NCI-H2107 (cell line): ENCODE results near the gene RBM23.

Source experiments
- DNase-seq: peaks from one replicate; lab custom pipeline; 2025; lab: John Stamatoyannopoulos, UW

Gene RBM23

GRCh38 chr14:22885975-22886374 is 33.0 kb downstream of the RBM23 start:
- DNase-seq: no peak

DNA sequence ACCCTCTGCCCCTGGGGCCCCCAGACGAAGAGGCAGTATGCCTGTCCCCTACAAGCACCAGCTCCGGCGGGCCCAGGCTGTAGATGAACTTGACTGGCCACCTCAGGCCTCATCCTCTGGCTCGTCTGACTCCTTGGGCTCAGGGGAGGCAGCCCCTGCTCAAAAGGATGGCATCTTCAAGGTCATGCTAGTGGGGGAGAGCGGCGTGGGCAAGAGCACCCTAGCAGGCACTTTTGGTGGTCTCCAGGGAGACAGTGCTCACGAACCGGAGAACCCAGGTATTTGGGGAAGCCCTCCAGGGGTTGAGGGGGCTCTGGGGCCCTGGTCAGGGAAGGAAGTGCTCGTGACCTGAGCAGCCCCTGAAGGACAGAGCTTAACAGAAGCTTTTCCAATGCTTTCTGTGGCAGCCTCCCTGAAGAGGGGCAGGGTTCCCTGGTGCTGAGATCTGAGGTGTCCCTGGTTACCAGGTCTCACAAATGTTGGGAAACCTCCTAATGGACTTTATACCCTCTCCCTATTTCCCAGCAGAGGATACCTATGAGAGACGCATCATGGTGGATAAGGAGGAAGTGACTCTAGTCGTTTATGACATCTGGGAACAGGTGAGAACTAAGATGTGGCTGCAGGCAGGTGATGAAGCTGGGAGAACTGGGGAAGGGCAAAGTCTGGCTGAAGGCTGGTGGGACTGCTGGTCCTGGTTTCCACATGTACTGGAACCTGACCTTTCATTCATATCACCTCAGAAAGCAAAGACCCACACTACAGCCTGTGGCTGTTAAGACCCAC is 34.0 kb downstream of the RBM23 start:
- DNase-seq: no peak

DNA sequence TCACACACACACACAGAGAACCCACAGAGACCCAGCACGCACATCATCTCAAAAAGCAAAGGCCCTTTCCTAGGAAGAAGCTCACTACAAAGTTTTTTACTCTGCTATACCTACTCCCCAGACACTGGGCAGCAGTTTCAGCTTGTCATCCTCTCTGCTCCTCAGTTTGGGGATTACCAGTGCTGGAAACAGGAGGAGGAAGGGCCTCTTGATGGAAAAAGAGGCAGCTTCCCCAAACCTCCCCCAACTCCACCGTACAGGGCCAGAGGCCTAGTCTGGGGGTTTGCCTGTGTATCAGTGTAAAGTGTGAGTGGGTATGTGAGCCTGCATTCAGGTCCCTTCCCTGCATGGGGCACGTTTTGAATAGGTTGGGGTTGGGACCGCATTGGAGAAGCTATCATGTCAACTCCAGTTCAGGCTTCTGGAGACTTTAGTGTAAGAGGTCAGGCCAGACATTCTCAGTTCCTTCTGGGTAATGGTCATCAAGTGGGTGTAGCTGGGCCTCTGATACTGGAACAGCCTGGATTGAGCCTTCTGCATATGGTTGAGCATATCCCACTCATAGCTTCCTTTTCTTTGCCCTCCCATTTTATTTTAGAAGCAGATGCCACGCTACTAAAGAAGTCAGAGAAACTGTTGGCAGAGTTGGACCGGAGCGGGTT is 34.7 kb downstream of the RBM23 start:
- no peak for DNase-seq

GRCh38 chr14:22883173-22883976 is 35.6 kb downstream of the RBM23 start, which contains the start of gene REM2:
TSS of gene REM2 (plus strand) at chr14:22883222. CDS start at chr14:22883288, 66 bp downstream.
- peak; percentile 38 for DNase-seq

DNA sequence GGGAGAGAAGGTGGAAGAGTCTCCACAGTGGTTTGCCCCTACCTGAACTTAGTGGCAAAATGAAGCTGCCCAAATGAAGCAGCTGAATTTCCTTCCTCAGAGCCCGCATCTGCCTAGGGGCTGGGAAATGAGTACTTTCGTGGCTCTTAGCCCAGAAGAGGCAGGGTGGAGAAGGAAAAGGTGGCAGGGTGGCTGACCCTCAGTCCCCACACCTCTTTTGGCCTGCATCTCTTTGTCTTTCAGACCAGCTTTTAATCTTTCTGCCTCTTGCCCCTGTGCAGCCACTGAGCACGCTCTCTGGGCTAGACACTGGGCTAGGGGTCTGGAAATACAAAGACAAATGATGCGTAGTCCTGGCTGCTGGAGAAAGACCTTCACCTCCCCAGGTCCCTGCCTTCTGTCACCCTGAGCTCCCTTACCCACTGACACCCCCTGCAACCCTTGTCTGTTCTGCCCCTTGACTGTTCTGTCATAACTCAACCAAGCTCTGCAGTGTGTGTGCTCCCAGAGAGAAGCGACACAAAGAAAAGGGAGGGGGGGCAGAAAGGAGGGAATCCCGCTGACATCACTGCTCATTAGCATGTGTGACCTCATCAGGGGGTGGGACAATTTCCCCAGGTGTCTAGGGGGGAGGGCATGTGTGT is 36.3 kb downstream of the RBM23 start:
- peak; percentile 75 for DNase-seq

GRCh38 chr14:22882064-22882463 is 36.9 kb downstream of the RBM23 start:
- DNase-seq: no peak

- DNase-seq: no peak
These were observed 40.4 kb downstream of the RBM23 start for GRCh38 chr14:22878271-22879246.

DNA sequence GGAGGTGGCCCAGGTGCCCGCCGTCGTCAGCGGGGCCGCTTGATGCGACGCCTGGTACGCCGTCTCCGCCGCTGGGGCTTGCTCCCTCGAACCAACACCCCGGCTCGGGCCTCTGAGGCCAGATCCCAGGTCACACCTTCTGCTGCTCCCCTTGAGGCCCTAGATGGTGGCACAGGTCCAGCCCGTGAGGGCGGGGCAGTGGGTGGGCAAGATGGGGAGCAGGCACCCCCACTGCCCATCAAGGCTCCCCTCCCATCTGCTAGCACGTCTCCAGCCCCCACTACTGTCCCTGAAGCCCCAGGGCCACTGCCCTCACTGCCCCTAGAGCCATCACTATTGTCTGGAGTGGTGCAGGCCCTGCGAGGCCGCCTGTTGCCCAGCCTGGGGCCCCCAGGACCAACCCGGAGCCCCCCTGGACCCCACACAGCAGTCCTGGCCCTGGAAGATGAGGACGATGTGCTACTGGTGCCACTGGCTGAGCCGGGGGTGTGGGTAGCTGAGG is 41.9 kb downstream of the RBM23 start:
- no peak for DNase-seq

- no peak for DNase-seq
These were observed 43.1 kb downstream of the RBM23 start for GRCh38 chr14:22875748-22876319.

DNA sequence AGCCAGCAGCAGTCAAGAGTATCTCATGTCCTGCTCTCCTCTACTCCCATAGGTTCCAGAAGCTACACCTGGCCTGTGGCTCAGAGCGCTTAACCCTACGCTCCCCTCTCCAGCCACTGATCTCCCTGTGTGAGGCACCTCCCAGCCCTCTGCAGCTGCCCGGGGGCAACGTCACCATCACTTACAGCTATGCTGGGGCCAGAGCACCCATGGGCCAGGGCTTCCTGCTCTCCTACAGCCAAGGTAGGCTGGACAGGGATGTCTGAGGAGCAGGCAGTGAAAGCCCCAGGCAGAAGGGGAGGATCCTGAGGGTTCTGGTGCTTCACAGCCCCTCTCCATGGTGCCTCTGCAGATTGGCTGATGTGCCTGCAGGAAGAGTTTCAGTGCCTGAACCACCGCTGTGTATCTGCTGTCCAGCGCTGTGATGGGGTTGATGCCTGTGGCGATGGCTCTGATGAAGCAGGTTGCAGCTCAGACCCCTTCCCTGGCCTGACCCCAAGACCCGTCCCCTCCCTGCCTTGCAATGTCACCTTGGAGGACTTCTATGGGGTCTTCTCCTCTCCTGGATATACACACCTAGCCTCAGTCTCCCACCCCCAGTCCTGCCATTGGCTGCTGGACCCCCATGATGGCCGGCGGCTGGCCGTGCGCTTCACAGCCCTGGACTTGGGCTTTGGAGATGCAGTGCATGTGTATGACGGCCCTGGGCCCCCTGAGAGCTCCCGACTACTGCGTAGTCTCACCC is 43.8 kb downstream of the RBM23 start:
- no peak for DNase-seq

DNA sequence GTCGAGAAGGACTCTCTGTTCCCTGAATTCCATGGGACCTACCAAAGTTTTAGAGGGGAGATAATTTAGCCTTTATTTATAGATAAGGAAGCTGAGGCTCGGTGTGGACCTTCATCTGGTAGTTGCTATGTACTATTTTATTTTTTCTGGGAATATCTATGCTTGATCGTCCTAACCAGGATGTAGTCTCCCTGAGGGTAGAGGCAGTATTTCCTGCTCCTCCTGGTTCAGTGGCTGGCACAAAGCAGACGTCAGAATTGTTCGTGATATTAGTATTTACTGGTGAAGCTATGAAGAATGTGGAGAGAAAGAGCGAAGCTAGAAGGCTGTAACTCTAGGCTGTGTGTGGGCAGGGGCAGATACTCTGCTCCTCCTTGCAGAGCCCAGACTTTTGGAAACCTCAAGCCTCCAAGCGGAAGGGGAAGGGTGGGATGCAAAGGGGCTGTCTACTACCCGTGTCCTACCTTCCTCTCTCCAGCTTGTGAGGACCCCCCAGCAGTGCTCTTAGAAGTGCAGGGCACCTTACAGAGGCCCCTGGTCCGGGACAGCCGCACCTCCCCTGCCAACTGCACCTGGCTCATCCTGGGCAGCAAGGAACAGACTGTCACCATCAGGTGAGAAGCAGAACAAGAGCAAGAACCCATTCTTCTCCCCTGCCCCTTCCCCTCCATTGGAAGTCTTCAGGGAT is 46.0 kb downstream of the RBM23 start:
- no peak for DNase-seq

GRCh38 chr14:22872033-22872832 is 46.7 kb downstream of the RBM23 start:
- DNase-seq: peak; percentile 69

DNA sequence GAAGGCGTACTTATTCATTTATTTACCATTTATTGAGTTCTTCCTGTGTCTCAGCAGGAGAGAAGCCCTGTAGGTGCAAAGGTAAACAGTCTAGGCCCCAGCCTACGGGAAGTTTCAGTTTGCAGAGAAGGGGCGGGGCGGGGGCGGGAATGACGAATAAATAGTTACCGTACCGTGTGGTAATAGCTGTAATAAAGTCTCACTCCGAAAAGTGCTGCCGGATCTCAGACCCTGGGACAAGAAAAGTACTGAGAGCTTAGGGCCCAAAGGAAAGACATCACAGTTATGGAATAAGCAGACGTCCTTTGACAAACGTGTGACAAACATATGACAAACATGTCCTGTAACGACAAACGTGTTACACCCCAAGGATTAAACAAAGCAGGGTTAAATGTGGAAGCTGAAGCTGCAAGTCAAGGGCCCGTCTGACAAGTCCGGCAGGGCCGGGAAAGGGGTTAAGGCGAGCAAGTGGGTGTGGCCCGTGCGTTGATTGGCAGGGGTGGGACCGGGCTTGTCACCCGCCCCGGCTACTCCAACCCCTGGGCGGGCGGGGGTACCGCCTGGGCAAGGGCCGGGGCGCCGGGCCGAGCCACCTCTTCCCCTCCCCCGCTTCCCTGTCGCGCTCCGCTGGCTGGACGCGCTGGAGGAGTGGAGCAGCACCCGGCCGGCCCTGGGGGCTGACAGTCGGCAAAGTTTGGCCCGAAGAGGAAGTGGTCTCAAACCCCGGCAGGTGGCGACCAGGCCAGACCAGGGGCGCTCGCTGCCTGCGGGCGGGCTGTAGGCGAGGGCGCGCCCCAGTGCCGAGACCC is 47.5 kb downstream of the RBM23 start, which contains the start of gene LRP10:
Gene LRP10 (plus strand): TSS at position 517 of the 809 bp plus-strand sequence. CDS start 564 bp downstream, outside the sequence.
- DNase-seq: peak; percentile 58

DNA sequence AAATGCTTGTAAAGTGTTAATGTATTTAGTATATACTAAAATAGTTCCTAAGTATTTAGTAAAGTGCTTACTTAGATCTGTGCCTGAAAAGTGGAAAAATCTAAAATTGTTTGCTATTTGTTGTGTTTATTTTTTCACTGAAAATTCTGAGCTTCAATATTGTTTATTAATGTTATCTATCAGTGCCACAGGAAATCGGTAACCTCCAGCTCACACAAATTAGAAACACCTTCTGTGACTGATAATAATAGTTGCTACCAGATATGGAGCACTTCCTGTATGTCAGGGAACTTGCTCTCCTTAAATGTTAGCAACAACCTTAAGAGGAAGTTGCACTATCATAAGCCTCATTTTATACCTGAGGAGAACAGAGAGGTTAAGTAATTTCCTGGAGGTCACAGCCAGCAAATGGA is 48.1 kb downstream of the RBM23 start:
- DNase-seq: no peak

GRCh38 chr14:22866874-22867273 is 52.1 kb downstream of the RBM23 start:
- no peak for DNase-seq

GRCh38 chr14:22865424-22866405 is 53.2 kb downstream of the RBM23 start:
- DNase-seq: no peak
